Spleen (tissue), 7 donors: ENCODE measurements around the gene EVA1C.

ENCODE experiments used
- POLR2AphosphoS5 ChIP-seq, 3 donors: sonication (generic); formaldehyde crosslinking; IDR thresholded peaks; one replicate each; pipeline ENCODE4 v1.5.1; 2017; ENCODE audit warnings: antibody characterized with exemption in 3 of 3
- TF ChIP-seq, protein P1 (sequence below), 11 experiments: fragments of 200-600 bp in 7 of 11; fragments of 450-650 bp in 4 of 11; sonication (generic) in 4 of 11; IDR thresholded peaks in 8 of 11; conservative IDR thresholded peaks in 3 of 11; 1 replicate in 7 of 11; 2 replicates in 4 of 11; pipeline versions ENCODE4 v1.4.0 to v1.8.0; 2016 to 2021; ENCODE audit warnings: antibody characterized with exemption in 11 of 11, inconsistent platforms in 4 of 11, mild to moderate bottlenecking in 1 of 11
- donor health status: DM: no; HTN: no; CAD: no; lungs with moderate emphysema.
- donor health status: DM: no; HTN: no; CAD: no.
- donor health status: DM: no; HTN: no; CAD: no.

DNA sequence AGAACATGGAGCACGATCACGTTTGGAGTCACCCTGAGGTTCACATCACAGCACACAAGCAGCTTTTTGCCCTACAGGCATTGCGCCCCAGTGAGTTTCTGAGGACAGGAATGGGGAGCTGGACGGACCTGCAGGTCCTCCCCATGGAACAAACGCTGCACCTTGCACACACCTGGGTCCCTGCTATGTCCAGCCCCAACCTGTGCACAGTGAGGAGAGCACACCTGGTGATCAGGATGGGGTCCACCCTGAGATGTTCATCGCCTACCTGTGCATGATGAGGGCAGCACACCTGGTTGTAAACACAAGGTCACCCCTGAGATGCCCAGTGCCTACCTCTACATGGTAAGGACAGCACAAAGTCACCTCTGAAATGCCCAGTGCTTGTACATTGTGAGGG, 126.9 kb downstream of the EVA1C start:
- TF ChIP-seq POLR2AphosphoS5 (IDR thresholded peaks at IDR 0.05), result no peak
- TF ChIP-seq, protein P1, sequence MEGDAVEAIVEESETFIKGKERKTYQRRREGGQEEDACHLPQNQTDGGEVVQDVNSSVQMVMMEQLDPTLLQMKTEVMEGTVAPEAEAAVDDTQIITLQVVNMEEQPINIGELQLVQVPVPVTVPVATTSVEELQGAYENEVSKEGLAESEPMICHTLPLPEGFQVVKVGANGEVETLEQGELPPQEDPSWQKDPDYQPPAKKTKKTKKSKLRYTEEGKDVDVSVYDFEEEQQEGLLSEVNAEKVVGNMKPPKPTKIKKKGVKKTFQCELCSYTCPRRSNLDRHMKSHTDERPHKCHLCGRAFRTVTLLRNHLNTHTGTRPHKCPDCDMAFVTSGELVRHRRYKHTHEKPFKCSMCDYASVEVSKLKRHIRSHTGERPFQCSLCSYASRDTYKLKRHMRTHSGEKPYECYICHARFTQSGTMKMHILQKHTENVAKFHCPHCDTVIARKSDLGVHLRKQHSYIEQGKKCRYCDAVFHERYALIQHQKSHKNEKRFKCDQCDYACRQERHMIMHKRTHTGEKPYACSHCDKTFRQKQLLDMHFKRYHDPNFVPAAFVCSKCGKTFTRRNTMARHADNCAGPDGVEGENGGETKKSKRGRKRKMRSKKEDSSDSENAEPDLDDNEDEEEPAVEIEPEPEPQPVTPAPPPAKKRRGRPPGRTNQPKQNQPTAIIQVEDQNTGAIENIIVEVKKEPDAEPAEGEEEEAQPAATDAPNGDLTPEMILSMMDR (IDR thresholded peaks at IDR 0.05 in 8 of 11, conservative IDR thresholded peaks at IDR 0.05 in 3 of 11), result no peak
